Epithelial cell of prostate (primary cell): ENCODE results near the gene MAP3K3.
A peak's percentile ranks its signal among the peaks of the same experiment; 100 is the strongest.

Experiments used
- DNase-seq: peaks from one replicate; pipeline ENCODE4 v3.0.0-alpha.2; 2011; ENCODE audit warnings: low read depth, low spot score
- H3K27ac ChIP-seq: fragments of 450-650 bp; 2 replicates; pipeline ENCODE4 v1.5.1; 2017; ENCODE audit warnings: mild to moderate bottlenecking

MAP3K3 gene

DNA sequence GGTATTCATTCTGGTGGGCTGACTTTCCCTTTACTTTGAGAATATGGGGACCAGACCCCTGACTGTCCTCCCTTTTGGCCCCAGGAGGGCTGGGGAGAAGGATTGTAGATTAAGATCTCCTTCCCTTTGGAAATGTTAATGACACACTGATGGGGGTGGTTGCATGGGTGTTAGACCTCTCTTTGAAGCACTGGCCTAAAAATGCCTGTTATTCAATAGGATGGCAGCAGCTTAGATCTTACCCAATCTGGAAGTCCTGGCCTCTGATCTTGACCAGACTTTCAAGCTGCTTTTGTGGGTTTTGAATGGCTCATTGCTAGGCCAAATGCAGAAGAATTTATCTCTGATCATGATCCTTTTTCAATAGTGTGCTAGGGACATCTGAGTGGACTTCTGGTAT, 25.7 kb downstream of the MAP3K3 start:
- no peak for DNase-seq
- H3K27ac ChIP-seq = no peak overlapping the region

DNA sequence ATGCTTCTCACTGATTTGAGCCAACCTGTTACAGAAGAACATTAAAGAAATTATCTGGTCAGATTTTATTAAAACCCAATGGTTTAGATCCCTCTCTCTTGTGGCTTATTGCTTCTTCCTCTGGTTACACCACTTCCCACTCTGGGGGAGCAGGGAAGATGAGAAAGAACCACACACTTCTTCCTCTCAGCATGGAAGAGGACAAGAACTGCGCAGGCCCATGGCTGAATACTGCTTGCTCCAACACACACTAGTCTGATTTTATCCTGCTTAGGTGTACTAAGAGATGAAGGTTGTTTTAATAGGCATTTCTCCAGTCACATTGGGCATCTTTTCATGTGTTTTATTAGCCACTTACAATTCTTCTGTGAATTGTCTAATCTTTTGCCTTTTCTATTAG, 27.6 kb downstream of the MAP3K3 start:
- no peak overlapping the region for H3K27ac ChIP-seq
- DNase-seq = no peak

DNA sequence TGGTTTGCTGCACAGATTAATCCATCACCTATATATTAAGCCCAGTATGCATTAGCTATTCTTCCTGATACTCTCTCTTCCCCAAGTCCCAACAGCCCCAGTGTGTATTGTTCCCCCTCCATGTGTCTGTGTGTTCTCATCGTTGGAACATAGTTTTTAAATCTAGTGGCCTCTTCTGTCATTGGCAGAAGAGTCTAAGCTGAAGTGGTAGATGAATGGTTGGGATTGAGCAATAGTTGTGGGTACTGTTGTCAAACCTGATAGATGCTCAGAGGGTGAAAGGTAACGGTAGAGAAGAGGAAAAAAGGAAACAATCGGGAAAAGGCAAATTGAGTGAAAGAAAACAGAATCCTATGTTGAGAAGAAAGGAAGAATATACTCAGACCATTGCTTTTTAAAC, 29.9 kb downstream of the MAP3K3 start:
- DNase-seq = no peak
- H3K27ac ChIP-seq = no peak overlapping the region

DNA sequence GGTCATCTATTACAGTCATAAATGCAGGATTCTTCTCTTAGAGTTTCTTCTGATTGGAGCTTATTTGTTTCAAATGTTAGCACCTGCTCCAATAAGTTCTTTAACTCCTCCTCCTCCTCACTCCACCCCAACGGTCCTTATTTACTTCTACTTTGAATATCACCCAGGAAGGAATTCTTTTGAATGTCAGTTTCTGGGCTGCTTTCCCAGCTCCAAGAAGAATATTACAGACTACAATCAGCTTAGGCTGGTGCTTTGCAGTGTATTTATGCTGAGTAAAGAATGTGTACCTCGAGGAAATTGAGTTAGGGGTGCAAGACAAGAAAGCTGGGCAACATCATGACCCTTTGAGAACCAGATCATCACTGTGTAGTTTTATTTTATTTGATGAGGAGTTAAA, 30.8 kb downstream of the MAP3K3 start:
- no peak overlapping the region for H3K27ac ChIP-seq
- DNase-seq = no peak

DNA sequence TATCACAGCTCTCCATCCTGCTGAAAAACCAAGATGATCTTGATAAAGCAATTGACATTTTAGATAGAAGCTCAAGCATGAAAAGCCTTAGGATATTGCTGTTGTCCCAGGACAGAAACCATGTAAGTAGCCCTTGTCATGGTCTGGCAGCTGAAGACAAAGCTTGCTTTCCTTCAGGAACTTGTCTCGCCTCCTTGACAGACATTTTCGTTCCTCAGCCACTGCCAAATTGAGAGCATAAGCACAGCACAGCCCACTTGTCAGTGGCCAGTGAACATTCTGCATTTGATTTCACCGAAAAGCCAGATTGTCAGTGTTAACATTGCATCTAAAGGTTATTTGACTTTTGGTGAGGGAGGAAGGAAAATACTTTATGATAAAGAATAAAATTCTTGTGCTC, 35.6 kb downstream of the MAP3K3 start:
- H3K27ac ChIP-seq = no peak overlapping the region
- DNase-seq = no peak

DNA sequence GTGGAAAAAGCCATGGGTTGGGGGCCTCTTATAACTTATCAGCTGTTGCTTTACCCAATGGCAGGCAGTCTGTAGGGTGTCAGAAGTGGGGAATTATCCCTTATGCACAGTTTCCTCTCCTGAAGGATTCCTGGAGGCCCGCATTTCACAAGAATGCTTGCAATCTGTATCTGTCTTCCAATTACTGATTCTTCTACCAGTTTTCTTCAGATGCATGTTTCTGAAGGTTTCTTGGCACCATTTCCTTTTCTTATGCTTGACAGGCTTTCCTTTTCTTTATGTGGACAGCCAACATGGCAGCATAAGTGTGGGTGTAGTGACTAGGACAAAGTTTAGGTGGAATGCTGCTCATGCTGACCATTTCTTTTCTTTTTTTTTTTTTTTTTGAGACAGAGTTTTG, 36.1 kb downstream of the MAP3K3 start:
- no peak for DNase-seq
- H3K27ac ChIP-seq = no peak overlapping the region

DNA sequence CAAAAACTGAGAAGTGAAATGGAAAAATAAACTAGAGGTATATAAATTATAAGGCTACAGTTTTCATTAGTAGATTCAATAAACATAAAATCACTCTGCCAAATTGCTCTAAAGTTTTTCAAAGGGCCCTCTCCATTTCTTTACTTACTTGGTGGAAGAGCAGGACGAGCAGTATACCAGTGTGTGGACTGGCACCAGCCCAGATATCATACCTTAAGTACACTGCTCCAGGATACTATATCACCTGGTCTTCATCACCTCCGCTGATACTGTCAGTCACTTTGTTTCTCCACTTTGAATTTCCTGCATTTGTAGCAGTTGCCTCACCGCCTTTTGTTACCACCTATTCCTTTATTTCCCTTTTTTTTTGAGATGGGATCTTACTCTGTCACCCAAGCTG, 37.6 kb downstream of the MAP3K3 start:
- no peak for DNase-seq
- no peak overlapping the region for H3K27ac ChIP-seq

DNA sequence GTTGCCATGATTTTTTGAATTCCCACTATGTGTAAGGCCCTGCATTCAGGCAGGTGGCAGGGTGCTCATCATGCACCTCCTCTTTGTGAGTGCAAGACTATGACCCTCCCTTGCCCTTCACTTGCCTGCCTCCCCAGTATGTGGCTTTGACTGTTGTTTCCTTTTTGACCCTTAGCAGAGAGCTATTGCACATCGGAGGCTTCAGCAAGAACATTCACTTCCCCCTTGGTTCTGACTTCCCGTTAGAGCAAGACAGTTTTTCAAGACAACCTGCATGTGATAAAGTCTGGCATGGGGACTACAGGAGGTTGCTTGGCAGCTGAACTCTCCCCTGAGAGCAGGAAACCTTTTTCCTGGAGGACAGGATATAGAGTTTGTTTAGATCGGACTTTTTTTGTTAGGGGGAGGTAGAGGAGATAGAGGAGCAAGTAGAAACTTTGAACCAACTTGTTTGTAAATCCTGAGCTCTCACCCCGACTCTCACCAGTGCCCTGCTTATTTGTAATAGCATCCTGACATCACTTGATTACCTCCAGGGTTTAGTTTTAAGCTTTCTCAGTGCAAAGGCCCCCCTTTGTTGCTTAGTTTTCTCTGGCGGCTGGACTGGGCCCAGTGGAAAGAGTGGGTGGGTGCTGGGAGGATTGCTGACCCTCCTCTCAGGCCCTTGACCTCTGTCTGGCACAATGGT, 43.5 kb downstream of the MAP3K3 start:
- no peak overlapping the region for H3K27ac ChIP-seq
- no peak for DNase-seq

DNA sequence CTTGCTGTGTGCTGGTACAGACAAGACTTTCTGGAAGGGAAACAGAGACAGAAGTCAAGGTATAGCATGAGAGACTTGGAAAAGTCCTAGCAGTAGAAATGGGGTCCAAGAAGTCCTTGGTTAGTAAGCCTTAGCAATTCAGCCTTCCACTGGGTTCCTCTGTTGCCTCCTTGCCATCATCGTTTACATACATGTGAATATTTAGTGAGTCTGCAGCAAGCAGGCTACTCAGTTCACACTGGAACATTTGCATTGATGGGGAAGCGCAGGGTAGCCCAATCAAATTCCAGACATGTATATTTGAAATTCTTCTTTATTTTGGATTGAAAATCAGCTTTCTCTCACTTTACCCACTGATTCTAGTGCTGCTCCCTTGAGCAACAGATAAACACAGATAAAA, 50.6 kb downstream of the MAP3K3 start:
- DNase-seq = no peak
- no peak overlapping the region for H3K27ac ChIP-seq

DNA sequence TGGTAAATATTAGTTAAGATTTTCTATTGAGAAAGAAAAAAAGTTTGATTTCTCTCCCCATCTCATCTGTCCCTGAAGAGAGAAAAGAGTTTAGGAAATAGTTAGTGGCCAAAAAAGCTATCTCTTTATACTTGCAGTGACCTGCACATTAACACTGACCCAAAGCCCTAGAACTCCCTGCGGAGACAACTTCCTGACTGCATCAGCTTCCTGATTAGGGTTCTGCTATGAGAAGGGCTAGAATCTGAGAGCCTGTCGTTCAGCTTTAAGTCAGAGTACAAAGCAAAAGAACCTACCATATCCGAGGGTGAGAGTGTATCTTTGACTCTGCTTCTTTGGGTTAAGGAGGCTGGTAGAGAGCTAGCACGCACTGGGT, 53.0 kb downstream of the MAP3K3 start:
- no peak overlapping the region for H3K27ac ChIP-seq
- no peak for DNase-seq

DNA sequence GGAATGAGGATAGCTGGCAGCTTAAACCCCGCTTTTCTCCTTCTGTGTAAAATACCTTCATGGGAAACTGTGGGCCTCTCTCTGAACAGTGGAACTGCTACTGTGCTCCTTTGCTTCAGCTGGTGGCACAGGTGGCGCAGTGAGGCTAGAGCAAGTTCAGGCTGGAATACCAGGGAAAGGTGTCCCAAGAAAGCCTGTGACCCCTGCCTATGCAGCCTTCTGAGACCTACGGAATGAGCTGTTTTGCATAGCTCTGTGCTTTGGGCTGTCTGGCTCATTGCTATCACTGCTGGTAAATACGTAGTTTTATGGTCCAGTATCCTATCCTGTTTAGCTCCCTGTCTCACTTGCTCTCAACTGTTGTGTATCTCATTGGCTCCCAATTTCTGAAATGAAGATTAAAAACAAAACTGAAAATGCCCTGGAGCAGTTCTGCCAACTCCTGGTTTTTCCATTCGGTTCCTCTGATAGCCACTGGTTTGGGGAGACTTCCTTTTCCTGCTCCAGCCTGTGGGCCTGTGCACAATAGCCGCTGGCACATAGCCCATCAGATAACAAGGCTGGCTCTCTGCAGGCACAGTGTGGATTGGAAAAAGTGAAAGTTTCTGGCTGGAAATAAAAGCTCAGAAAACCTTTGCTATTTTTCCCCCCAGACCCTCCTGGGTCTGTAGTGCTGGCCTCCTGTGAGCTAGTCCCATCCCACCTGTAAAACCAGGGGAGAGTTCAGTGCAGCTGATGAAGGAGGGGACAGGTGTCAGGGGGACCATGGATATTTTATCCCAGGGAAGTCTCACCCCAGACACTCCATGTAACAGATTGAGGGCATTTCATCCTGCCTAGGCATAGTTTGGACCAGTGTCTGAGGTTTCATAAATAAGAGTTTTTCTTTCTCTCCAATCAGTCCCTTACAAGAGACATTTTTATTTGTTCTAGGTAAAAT, 53.7 kb downstream of the MAP3K3 start:
- no peak overlapping the region for H3K27ac ChIP-seq
- peak; percentile 20 for DNase-seq

DNA sequence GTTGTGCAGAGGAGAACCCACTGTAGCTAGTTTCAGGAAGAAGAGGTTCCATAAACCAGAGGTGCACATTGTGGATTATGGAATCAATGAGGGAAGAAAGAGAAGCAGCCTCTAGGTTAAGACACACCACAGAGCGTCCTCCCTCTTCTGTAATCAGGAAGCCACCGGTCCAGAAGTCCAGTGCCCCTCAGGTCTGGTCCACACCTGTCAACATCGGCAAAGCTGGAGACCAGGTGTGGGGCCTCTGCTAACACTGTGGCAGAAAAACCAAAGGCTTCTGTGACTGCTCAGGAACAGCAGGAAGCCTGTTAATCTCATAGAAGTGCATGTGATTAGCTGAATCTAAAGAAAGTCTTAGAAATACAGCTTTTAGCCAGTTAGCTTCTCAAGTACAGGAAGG, 54.4 kb downstream of the MAP3K3 start:
- no peak for DNase-seq
- H3K27ac ChIP-seq = no peak overlapping the region

DNA sequence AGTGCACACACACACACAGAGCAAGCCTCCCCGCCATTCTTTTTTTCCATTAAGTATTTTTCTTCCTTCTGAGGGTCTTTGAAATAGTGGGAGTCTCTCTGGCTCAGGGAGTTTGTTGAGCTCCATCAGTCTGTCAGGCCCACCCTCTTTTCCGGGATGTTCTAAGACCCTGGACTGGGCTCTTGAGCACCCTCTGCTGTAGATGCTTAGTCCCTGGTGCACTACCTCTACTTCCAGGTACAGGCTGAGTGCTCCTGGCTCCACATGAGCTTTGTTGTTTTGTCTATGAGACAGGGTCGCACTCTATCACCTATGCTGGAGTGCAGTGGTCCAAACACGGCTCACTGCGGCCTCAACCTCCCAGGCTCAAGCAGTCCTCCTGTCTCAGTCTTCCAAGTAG, 57.0 kb downstream of the MAP3K3 start:
- H3K27ac ChIP-seq = no peak overlapping the region
- DNase-seq = no peak

DNA sequence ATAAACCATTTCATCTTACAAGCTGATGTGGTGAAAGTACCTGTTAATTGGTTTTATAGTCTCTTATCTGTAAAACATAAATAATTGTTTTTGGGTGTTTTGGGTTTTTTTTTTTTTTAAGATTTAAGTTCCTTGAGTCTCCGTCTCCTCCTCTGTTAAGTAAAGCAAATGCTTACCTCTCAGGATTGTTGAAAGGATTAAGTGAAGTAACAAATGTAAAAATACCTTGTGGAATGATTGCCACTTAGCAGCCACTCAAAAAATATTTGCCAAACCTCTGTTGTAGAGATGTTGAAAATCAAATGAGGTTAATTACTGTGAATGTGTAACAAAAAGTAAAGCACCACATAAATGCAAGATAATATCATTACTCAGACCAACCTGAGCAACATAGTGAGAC, 58.5 kb downstream of the MAP3K3 start:
- H3K27ac ChIP-seq = no peak overlapping the region
- no peak for DNase-seq

DNA sequence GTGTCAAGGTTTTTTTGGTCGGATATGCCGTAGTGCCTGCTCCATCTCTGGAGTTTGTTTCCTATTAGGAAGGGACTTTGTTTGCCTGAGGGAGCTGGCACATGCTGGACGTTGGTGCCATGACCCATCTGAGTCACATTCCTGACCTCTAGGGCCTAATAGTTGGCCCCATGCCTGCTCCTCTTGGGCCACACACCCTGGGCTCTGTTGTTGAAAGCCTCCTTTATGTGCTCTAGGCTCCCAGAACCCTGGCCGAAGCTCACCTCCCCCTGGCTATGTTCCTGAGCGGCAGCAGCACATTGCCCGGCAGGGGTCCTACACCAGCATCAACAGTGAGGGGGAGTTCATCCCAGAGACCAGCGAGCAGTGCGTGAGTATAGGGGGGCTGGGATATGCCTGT, 59.3 kb downstream of the MAP3K3 start:
- DNase-seq = no peak
- no peak overlapping the region for H3K27ac ChIP-seq

DNA sequence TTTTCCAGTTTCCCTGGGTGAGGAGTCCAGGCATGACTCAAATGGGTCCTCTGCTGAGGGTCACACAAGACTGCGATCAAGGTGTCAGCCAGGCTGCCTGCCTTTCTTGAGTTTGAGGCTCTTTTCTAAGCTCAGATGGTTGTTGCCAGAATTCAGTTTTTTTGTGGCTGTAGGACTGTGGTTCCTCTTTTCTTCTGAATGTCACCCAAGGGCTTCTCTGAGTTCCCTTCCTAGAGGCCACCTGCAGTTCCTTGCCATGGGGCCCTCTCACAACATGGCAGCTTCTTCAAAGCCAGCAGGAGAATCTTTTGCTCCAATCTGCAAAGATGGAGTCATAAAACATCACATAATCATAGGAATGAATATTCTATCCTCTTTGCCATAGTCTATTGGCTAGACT, 60.2 kb downstream of the MAP3K3 start:
- DNase-seq = no peak
- H3K27ac ChIP-seq = no peak overlapping the region

DNA sequence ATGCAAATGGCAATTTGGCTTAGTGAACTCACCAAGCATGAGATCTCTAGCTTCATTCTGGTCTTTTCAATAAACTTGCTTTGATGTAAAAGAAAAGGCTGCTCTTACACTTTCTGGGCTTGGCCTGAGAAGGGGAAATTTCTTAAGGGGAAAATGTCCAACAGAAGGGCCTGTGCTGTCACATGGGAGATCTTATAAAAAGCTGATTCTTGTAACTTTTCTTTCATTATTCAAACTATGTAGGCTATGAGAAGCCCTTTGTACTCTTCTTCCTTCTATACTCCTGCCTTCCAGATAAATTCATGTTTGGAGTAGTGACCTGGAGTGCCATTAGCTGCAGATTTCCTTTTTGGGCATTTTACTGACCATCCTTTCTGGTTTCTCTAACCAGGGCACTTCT, 60.8 kb downstream of the MAP3K3 start:
- no peak overlapping the region for H3K27ac ChIP-seq
- DNase-seq = no peak

DNA sequence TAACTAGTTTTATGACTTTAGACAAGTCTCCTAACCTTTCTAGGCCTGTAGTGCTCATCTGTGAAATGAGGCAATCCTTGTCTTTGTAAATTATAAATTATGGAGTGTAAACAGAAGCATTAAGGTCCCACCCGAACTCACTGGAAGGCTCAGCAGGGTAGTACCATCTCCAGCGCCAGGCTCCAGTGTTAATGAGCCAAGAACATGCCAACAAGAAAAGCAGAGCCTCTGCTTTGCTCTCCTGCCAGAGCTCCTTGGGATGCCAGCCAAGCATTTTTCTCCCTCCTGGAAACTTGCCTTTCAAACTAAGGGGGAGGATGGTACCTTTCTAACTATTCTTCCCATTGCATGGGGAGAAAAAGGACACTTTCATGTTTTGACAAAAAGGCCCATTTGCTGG, 62.8 kb downstream of the MAP3K3 start:
- H3K27ac ChIP-seq = no peak overlapping the region
- no peak for DNase-seq

DNA sequence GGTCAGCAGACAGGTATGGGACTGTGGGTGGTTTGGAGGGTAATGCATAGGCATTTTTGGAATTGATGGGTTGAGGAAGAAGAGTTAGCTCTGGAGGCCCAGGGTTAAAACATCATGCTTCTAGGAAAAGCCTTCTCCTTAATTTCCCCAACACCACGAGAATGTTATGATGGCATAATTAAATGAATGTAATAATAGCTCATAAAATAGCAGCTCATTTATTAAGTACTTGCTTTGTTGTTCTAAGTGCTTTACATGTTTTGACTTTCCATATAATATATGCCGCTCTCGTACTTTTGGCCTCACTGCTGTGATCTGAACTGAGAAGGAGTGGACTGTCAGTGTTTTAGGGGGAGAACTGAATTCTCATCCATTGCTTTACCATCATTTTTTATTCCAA, 63.4 kb downstream of the MAP3K3 start:
- no peak for DNase-seq
- H3K27ac ChIP-seq = no peak overlapping the region

DNA sequence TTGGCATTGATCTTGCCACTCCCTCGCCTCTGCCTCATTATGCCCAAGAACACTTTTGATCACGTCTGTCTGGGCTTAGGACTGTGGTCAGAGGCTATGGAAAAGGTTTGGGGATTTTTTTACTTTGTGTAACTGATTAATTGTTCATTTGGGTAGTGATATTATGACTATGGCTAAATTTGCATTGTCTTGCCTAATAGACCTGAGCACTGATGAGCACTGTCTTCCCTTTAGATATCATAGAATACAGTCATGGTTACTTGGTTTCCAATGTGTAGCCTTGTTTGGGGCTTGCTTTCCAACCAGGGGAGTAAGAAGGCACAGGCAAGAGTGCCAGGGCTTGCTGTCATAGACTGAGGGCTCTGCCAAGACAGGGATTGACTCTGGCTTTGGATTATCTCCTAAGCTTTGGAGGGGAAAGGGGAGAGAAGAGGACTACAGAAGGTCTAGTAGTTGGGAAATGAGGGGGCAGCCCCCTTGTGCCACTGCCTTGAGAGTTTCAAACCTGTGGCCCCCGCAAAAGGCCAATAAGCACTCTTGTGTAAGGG, 64.0 kb downstream of the MAP3K3 start:
- DNase-seq = no peak

DNA sequence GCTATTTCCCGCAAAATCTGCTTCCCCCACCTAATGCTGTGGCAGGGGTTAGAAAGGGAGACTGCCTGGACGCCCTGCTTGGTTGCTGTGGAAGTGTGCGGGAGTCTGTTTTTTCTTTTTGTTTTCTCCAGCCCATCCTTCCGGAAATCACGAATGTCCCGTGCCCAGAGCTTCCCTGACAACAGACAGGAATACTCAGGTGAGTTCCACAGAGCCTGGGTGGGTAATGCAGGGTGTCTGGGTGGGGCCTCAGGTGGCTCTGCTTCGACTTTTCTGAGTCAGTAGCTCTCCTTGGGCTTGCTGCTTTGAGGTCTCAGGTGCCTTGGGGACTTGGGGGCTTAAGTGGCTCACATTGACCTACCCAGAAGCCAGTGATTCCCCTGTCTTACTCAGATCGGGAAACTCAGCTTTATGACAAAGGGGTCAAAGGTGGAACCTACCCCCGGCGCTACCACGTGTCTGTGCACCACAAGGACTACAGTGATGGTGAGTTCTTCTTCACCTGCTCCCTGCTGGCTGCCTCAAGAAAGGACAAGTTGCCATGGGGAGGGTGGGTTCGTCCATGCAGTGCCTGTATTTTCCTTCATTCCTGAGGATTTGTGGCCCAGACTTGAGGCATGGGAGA, 66.3 kb downstream of the MAP3K3 start:
- no peak overlapping the region for H3K27ac ChIP-seq
- DNase-seq = no peak

More for the DNA sequence above, 64.0 kb downstream of the MAP3K3 start:
- no peak overlapping the region for H3K27ac ChIP-seq
